IMR-90 (cell line): Measurements from ENCODE around the gene UGT1A4. TPM values are rescaled to one million over a fixed set of nuclear protein-coding genes. Genes with fewer than 3 reads are reported as not detected.

Experiments
- ATAC-seq: fragments of 200-7000 bp; cut with Tn5 transposase; 2 replicates; pipeline ENCODE4 v1.9.1; 2020; ENCODE audit warnings: low read depth, mild to moderate bottlenecking, moderate library complexity
- BruUV-seq: library from RNA; stranded (reverse); fragments of 400-500 nt; replicated peaks from 2 replicates; lab custom pipeline; 2021; lab: Mats Ljungman, UMichigan
- CTCF ChIA-PET: fragments of 300-600 bp; formaldehyde crosslinking; extraction: SDS; loops from one replicate; lab custom pipeline; 2021; ENCODE audit warnings: antibody characterized with exemption; lab: Yijun Ruan, JAX
- POLR2A ChIA-PET: fragments of 300-600 bp; sonication (Branson Sonifier 250); formaldehyde crosslinking; loops from one replicate; lab custom pipeline; 2022; ENCODE audit warnings: antibody characterized with exemption; ENCODE audit not compliant: unreplicated experiment; lab: Charles Lee
- DNase-seq: peaks from one replicate; pipeline ENCODE4 v3.0.0; 2013
- H2AFZ ChIP-seq: replicated peaks from 2 replicates; pipeline ENCODE3; 2013; ENCODE audit warnings: low read length, mild to moderate bottlenecking; ENCODE audit not compliant: poor library complexity
- H2AK5ac ChIP-seq: 2 replicates; pipeline ENCODE4 v1.6.1; 2013; ENCODE audit warnings: low read depth, low read length, inconsistent platforms
- H2AK9ac ChIP-seq: replicated peaks from 2 replicates; pipeline ENCODE3; 2013; ENCODE audit warnings: mild to moderate bottlenecking, low read depth, low read length, moderate library complexity; ENCODE audit not compliant: poor library complexity
- H2BK120ac ChIP-seq: 2 replicates; pipeline ENCODE4 v1.6.1; 2013; ENCODE audit warnings: low read depth, low read length, inconsistent platforms
- H2BK15ac ChIP-seq: 3 replicates; pipeline ENCODE4 v1.6.1; 2013; ENCODE audit warnings: low read depth, low read length, inconsistent platforms
- H2BK20ac ChIP-seq: 2 replicates; pipeline ENCODE4 v1.6.1; 2013; ENCODE audit warnings: low read depth, mild to moderate bottlenecking, inconsistent platforms, low read length, moderate library complexity
- H2BK5ac ChIP-seq: 2 replicates; pipeline ENCODE4 v1.6.1; 2013; ENCODE audit warnings: mild to moderate bottlenecking, low read depth, low read length, inconsistent platforms; ENCODE audit not compliant: poor library complexity, severe bottlenecking
- H3K14ac ChIP-seq: replicated peaks from 2 replicates; pipeline ENCODE4 v1.6.1; 2013; ENCODE audit warnings: low read depth, low read length, inconsistent platforms
- H3K18ac ChIP-seq: 2 replicates; pipeline ENCODE4 v1.6.1; 2013; ENCODE audit warnings: low read depth, low read length, control low read depth
- H3K23ac ChIP-seq: 2 replicates; pipeline ENCODE4 v1.6.1; 2013; ENCODE audit warnings: low read depth, low read length, inconsistent platforms
- H3K27ac ChIP-seq: 2 replicates; pipeline ENCODE4 v1.5.1; 2013; ENCODE audit warnings: mild to moderate bottlenecking, control low read depth, low read length; ENCODE audit not compliant: insufficient read depth
- H3K27me3 ChIP-seq: 2 replicates; pipeline ENCODE4 v1.6.1; 2013; ENCODE audit warnings: low read length; ENCODE audit not compliant: control insufficient read depth, insufficient read depth
- H3K36me3 ChIP-seq: 2 replicates; pipeline ENCODE4 v1.6.1; 2013; ENCODE audit warnings: low read length, mixed read lengths; ENCODE audit not compliant: control insufficient read depth, insufficient read depth
- H3K4ac ChIP-seq: 2 replicates; pipeline ENCODE4 v1.6.1; 2013; ENCODE audit warnings: low read depth, low read length, inconsistent platforms
- H3K4me1 ChIP-seq: 2 replicates; pipeline ENCODE4 v1.6.1; 2013; ENCODE audit warnings: low read length, mixed read lengths; ENCODE audit not compliant: control insufficient read depth, insufficient read depth
- H3K4me2 ChIP-seq: 2 replicates; pipeline ENCODE4 v1.6.1; 2013; ENCODE audit warnings: low read depth, mild to moderate bottlenecking, control low read depth, low read length, moderate library complexity
- H3K4me3 ChIP-seq: 2 replicates; pipeline ENCODE4 v1.5.1; 2013; ENCODE audit warnings: low read depth, mild to moderate bottlenecking, control low read depth, low read length, moderate library complexity; ENCODE audit not compliant: insufficient read depth
- H3K56ac ChIP-seq: 2 replicates; pipeline ENCODE4 v1.6.1; 2013; ENCODE audit warnings: low read length, inconsistent platforms; ENCODE audit not compliant: insufficient read depth; ENCODE audit errors: extremely low read depth
- H3K79me1 ChIP-seq, 2 experiments: 2 replicates each; pipeline ENCODE4 v1.6.1; 2013; ENCODE audit warnings: low read length in 2 of 2, inconsistent platforms in 1 of 2, low read depth in 1 of 2
- H3K9ac ChIP-seq: 2 replicates; pipeline ENCODE4 v1.6.1; 2013; ENCODE audit warnings: low read depth, low read length, control low read depth
- H3K9me1 ChIP-seq: 2 replicates; pipeline ENCODE4 v1.6.1; 2013; ENCODE audit warnings: low read length, inconsistent platforms; ENCODE audit not compliant: insufficient read depth
- H3K9me3 ChIP-seq: 2 replicates; pipeline ENCODE4 v1.6.1; 2013; ENCODE audit warnings: low read length; ENCODE audit not compliant: control insufficient read depth, insufficient read depth
- H4K20me1 ChIP-seq: 2 replicates; pipeline ENCODE4 v1.6.1; 2013; ENCODE audit warnings: low read length, inconsistent platforms; ENCODE audit not compliant: insufficient read depth
- H4K5ac ChIP-seq: 2 replicates; pipeline ENCODE4 v1.6.1; 2013; ENCODE audit warnings: mild to moderate bottlenecking, low read depth, low read length, control low read depth
- H4K8ac ChIP-seq, 2 experiments: 2 replicates each; pipeline ENCODE4 v1.6.1; 2013; ENCODE audit warnings: low read depth in 2 of 2, low read length in 2 of 2, control low read depth in 1 of 2, inconsistent platforms in 1 of 2
- H4K91ac ChIP-seq: 2 replicates; pipeline ENCODE4 v1.6.1; 2013; ENCODE audit warnings: low read depth, low read length, inconsistent platforms; ENCODE audit not compliant: insufficient read depth
- BHLHE40 ChIP-seq: fragments of 150-350 bp; IDR thresholded peaks from 2 replicates; pipeline ENCODE4 v1.6.1; 2016; ENCODE audit warnings: mild to moderate bottlenecking, low read depth, low read length
- CEBPB ChIP-seq: IDR thresholded peaks from 2 replicates; pipeline ENCODE4 v1.6.1; 2012; ENCODE audit warnings: low read depth, low read length, improper control_type of control experiment
- CHD1 ChIP-seq: IDR thresholded peaks from 2 replicates; pipeline ENCODE4 v1.6.1; 2012; ENCODE audit warnings: low read depth, low read length, improper control_type of control experiment
- CTCF ChIP-seq: conservative IDR thresholded peaks from 2 replicates; pipeline ENCODE4 v1.5.1; 2012; ENCODE audit warnings: mild to moderate bottlenecking, low read depth, low read length, improper control_type of control experiment
- FOS ChIP-seq: fragments of 150-350 bp; IDR thresholded peaks from 2 replicates; pipeline ENCODE4 v1.6.1; 2016; ENCODE audit warnings: low read depth, low read length
- MAFK ChIP-seq: IDR thresholded peaks from 2 replicates; pipeline ENCODE4 v1.6.1; 2012; ENCODE audit warnings: low read depth, low read length, improper control_type of control experiment
- MAZ ChIP-seq: IDR thresholded peaks from 2 replicates; pipeline ENCODE4 v1.6.1; 2012; ENCODE audit warnings: low read depth, mild to moderate bottlenecking, low read length, improper control_type of control experiment, moderate library complexity, borderline replicate concordance
- MXI1 ChIP-seq: IDR thresholded peaks from 2 replicates; pipeline ENCODE4 v1.6.1; 2012; ENCODE audit warnings: low read depth, mild to moderate bottlenecking, low read length, moderate library complexity, borderline replicate concordance
- NFE2L2 ChIP-seq: fragments of 150-350 bp; IDR thresholded peaks from 2 replicates; pipeline ENCODE4 v1.6.1; 2016; ENCODE audit warnings: low read depth, mild to moderate bottlenecking, low read length
- POLR2A ChIP-seq: IDR thresholded peaks from 2 replicates; pipeline ENCODE4 v1.6.1; 2012; ENCODE audit warnings: mild to moderate bottlenecking, low read depth, low read length
- RAD21 ChIP-seq: IDR thresholded peaks from 2 replicates; pipeline ENCODE4 v1.6.1; 2012; ENCODE audit warnings: low read length, improper control_type of control experiment
- RCOR1 ChIP-seq: IDR thresholded peaks from 2 replicates; pipeline ENCODE4 v1.6.1; 2012; ENCODE audit warnings: mild to moderate bottlenecking, low read length, improper control_type of control experiment; ENCODE audit not compliant: insufficient replicate concordance
- RFX5 ChIP-seq: IDR thresholded peaks from 2 replicates; pipeline ENCODE4 v1.8.0; 2012; ENCODE audit warnings: low read depth, mild to moderate bottlenecking, low read length, moderate library complexity
- SMC3 ChIP-seq: fragments of 150-350 bp; IDR thresholded peaks from 2 replicates; pipeline ENCODE4 v1.6.1; 2016; ENCODE audit warnings: low read depth, mild to moderate bottlenecking, antibody characterized with exemption, low read length, moderate library complexity
- WGBS, 2 experiments: methylation state at CpG; one replicate each; pipeline versions ENCODE4 v1.1.5 to v1.1.7; 2013; ENCODE audit warnings: missing lambda C conversion rate in 2 of 2; ENCODE audit not compliant: insufficient read length in 1 of 2; ENCODE audit errors: extremely low coverage in 2 of 2; 5-methylcytosine and 5-hydroxymethylcytosine counted together
- dilution Hi-C: fragments of 300-500 bp; cut with HindIII; formaldehyde crosslinking; loops from one replicate; pipeline ENCODE4 v1.14.3; 2018; ENCODE audit warnings: low sequenced_read_pairs; ENCODE audit not compliant: unreplicated experiment
- in situ Hi-C: fragments of 300-500 bp; cut with MboI; formaldehyde crosslinking; loops from 3 replicates; pipeline ENCODE4 v1.14.3; 2019; ENCODE audit warnings: low sequenced_read_pairs, inconsistent platforms, mixed read lengths
- intact Hi-C: fragments of 100-400 bp; cut with micrococcal nuclease; formaldehyde crosslinking; loops from 2 replicates; pipeline ENCODE4 v1.10.0; 2022
- polyA plus RNA-seq, 3 experiments: library from polyadenylated mRNA; depleted of rRNA; stranded (reverse); fragments of >200 nt; gene quantifications; 2 replicates each; pipeline ENCODE4 v1.2.3, GENCODE V29; 2012; ENCODE audit warnings: low replicate concordance in 1 of 3
- total RNA-seq: library from RNA; depleted of rRNA; stranded (reverse); fragments of >200 nt; gene quantifications from 2 replicates; pipeline ENCODE4 v1.2.3, GENCODE V29; 2012
- TF ChIP-seq, protein P1 (sequence below): fragments of 150-350 bp; IDR thresholded peaks from 2 replicates; pipeline ENCODE4 v1.6.1; 2016; ENCODE audit warnings: low read depth, mild to moderate bottlenecking, low read length, moderate library complexity, borderline replicate concordance
- TF ChIP-seq, protein P2 (sequence below): fragments of 150-350 bp; IDR thresholded peaks from 2 replicates; pipeline ENCODE4 v1.6.1; 2017; ENCODE audit warnings: mild to moderate bottlenecking, antibody characterized with exemption, low read length, low read depth

The UGT1A4 gene
- total and polyA plus RNA-seq, 2 of the 4 experiments (the other 2 are of a cell fraction): not detected

DNA sequence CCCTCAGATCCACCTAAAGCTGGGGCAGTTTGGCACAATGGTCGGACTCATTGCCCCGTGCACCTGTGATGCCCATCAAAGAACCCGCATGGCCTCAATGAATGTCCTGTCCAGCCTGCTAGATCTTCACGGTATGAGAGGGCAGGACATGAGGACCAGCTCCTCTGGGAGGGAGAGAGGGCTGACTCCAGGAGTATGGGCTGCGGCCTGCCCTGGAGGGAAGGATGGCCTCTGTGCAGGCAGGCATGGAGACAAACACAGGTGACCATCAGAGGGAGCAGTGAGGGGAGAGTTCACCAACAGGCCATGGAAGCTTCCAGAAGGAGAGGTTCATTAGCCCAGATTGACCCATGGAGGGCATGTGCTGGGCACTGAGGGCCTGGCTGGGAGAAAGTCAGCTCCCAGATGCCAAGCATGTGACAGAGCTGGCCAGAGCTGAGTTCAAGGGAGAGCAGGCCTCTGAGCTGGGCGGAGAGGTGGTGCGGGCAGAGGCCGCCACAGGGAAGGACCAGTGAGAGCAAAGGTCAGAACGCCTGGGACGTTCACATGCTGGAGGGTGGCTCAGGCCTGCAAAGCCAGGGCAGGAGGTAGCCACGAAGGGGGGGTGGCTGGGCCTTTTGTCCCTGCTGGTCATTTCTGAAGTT lies 99.6 kb downstream of the UGT1A4 start:
- H2BK15ac ChIP-seq: no peak overlapping the region
- dilution Hi-C loops: no loop called here
- H4K5ac ChIP-seq: no peak overlapping the region
- CTCF ChIA-PET: no interaction called here
- DNase-seq (no peak), ATAC-seq (0 out of 2 replicates have a peak, but pooled peaks have one; percentile 17)
- BruUV-seq: no TSS peak
- H2AK9ac ChIP-seq: no peak overlapping the region
- no peak overlapping the region for H3K14ac ChIP-seq
- WGBS, 2 experiments: 81% methylated on average over 5 of the region's 11 CpGs; no CpG with 5 or more reads in 1 of the 2 experiments
- no peak overlapping the region for H4K8ac ChIP-seq
- H4K20me1 ChIP-seq: no peaks in the 10 kb centered on the region
- H3K79me1 ChIP-seq: no peaks in the 10 kb centered on the region
- H2BK5ac ChIP-seq: no peak overlapping the region
- peak overlapping the region; percentile 38 for H2AFZ ChIP-seq
- H3K18ac ChIP-seq: no peak overlapping the region
- no peak overlapping the region for H3K4ac ChIP-seq
- H3K4me1 ChIP-seq: no peaks in the 10 kb centered on the region
- in situ Hi-C loops: no loop called here
- no peak overlapping the region for H3K9ac ChIP-seq
- no peaks in the 10 kb centered on the region for H3K9me3 ChIP-seq
- H3K36me3 ChIP-seq: no peaks in the 10 kb centered on the region
- no peak overlapping the region for H3K56ac ChIP-seq
- peaks cover 7% of the 10 kb centered on the region; the same call in 1 of the 2 replicates for H3K27me3 ChIP-seq
- H3K27ac ChIP-seq: no peak overlapping the region
- no peak overlapping the region for H3K23ac ChIP-seq
- H4K91ac ChIP-seq: no peak overlapping the region
- H2BK20ac ChIP-seq: no peak overlapping the region
- no peaks in the 10 kb centered on the region for H3K9me1 ChIP-seq
- no peak overlapping the region for H3K4me3 ChIP-seq
- no peak for TF ChIP-seq FOS
- TF ChIP-seq CHD1: no peak
- TF ChIP-seq CTCF: no peak
- no peak for TF ChIP-seq RFX5
- TF ChIP-seq, protein P1, sequence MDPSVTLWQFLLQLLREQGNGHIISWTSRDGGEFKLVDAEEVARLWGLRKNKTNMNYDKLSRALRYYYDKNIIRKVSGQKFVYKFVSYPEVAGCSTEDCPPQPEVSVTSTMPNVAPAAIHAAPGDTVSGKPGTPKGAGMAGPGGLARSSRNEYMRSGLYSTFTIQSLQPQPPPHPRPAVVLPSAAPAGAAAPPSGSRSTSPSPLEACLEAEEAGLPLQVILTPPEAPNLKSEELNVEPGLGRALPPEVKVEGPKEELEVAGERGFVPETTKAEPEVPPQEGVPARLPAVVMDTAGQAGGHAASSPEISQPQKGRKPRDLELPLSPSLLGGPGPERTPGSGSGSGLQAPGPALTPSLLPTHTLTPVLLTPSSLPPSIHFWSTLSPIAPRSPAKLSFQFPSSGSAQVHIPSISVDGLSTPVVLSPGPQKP: no peak
- no peak for TF ChIP-seq POLR2A
- no peak for TF ChIP-seq CEBPB
- TF ChIP-seq BHLHE40: no peak
- TF ChIP-seq MAFK: no peak
- no peak for TF ChIP-seq MAZ
- TF ChIP-seq NFE2L2: no peak
- TF ChIP-seq SMC3: no peak
- TF ChIP-seq MXI1: no peak
- TF ChIP-seq RAD21: no peak
- TF ChIP-seq RCOR1: no peak
- TF ChIP-seq, protein P2, sequence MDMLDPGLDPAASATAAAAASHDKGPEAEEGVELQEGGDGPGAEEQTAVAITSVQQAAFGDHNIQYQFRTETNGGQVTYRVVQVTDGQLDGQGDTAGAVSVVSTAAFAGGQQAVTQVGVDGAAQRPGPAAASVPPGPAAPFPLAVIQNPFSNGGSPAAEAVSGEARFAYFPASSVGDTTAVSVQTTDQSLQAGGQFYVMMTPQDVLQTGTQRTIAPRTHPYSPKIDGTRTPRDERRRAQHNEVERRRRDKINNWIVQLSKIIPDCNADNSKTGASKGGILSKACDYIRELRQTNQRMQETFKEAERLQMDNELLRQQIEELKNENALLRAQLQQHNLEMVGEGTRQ: no peak
- no peak overlapping the region for H3K4me2 ChIP-seq
- intact Hi-C loops: no loop called here
- no peak overlapping the region for H2AK5ac ChIP-seq
- POLR2A ChIA-PET: no interaction called here
- H2BK120ac ChIP-seq: no peak overlapping the region
